Colonic mucosa (tissue), 4 donors: ENCODE measurements around the gene PPP1R12B. TPM values are rescaled to one million over a fixed set of nuclear protein-coding genes. Genes with fewer than 3 reads are reported as not detected.
"Not testable (repeated sequence)": the region's sequence is repeated elsewhere in the genome, so short reads cannot be mapped to it uniquely, and the experiment has no call there.

Experiments used
- DNase-seq: peaks from one replicate; pipeline ENCODE4 v3.0.0-alpha.2; 2020
- H3K27ac ChIP-seq: fragments of 200-600 bp; one replicate; pipeline ENCODE4 v1.8.0; 2021
- H3K27me3 ChIP-seq: fragments of 200-600 bp; one replicate; pipeline ENCODE4 v1.8.0; 2021
- H3K36me3 ChIP-seq: fragments of 200-600 bp; one replicate; pipeline ENCODE4 v1.8.0; 2021
- H3K4me1 ChIP-seq: fragments of 200-600 bp; one replicate; pipeline ENCODE4 v1.8.0; 2021; ENCODE audit warnings: mild to moderate bottlenecking
- H3K4me3 ChIP-seq: fragments of 200-600 bp; one replicate; pipeline ENCODE4 v1.8.0; 2021
- H3K9ac ChIP-seq, 2 donors: one replicate each; pipeline ENCODE4 v1.7.0; 2013; ENCODE audit warnings: control low read depth in 2 of 2, low read depth in 2 of 2, low read length in 2 of 2
- H3K9me3 ChIP-seq: fragments of 200-600 bp; one replicate; pipeline ENCODE4 v1.8.0; 2021
- CTCF ChIP-seq: fragments of 200-600 bp; IDR thresholded peaks from one replicate; pipeline ENCODE4 v1.8.0; 2022; ENCODE audit warnings: antibody characterized with exemption, mild to moderate bottlenecking
- intact Hi-C: fragments of 100-400 bp; cut with DNase I; formaldehyde crosslinking; loops from one replicate; pipeline ENCODE4 v1.14.1; 2022
- total RNA-seq, 2 donors: library from RNA; stranded (reverse); fragmentation: NEBNext Ultra II Directional in 1 of 2; extraction: Animal tissue kit (Norgen Biotek cat#: 25700) in 1 of 2; gene quantifications; one replicate each; pipeline ENCODE4 v1.2.1, GENCODE V29; 2021
- donor health status: healthy.
- donor health status: DM: no; HTN: no; CAD: no.
- donor health status: DM: no; HTN: no; CAD: no.

The PPP1R12B gene
- total RNA-seq, 2 donors from 2014 or later = 41.1 to 125 TPM

GRCh38 chr1:202420422-202421094 lies 72.1 kb downstream of the PPP1R12B start:
- DNase-seq, H3K4me3 ChIP-seq, H3K36me3 ChIP-seq, H3K9ac ChIP-seq, H3K27me3 ChIP-seq, H3K4me1 ChIP-seq, H3K27ac ChIP-seq, H3K9me3 ChIP-seq, intact Hi-C loops: not testable (repeated sequence)

- H3K4me1 ChIP-seq, H3K9ac ChIP-seq, intact Hi-C loops, H3K9me3 ChIP-seq, DNase-seq, H3K4me3 ChIP-seq, H3K27me3 ChIP-seq, H3K27ac ChIP-seq, H3K36me3 ChIP-seq: not testable (repeated sequence)
Observed at GRCh38 chr1:202422709-202423108, 74.2 kb downstream of the PPP1R12B start.

- H3K27me3 ChIP-seq, H3K36me3 ChIP-seq, H3K27ac ChIP-seq, H3K4me3 ChIP-seq, H3K9ac ChIP-seq, H3K9me3 ChIP-seq, H3K4me1 ChIP-seq, intact Hi-C loops, DNase-seq: not testable (repeated sequence)
Observed at GRCh38 chr1:202424260-202424659, 75.8 kb downstream of the PPP1R12B start.

GRCh38 chr1:202430111-202430510 lies 81.6 kb downstream of the PPP1R12B start:
- H3K9me3 ChIP-seq, intact Hi-C loops, H3K4me1 ChIP-seq, H3K27me3 ChIP-seq, H3K36me3 ChIP-seq, H3K27ac ChIP-seq, H3K9ac ChIP-seq, DNase-seq, H3K4me3 ChIP-seq: not testable (repeated sequence)

- intact Hi-C loops, H3K27me3 ChIP-seq, H3K9ac ChIP-seq, H3K4me1 ChIP-seq, H3K36me3 ChIP-seq, H3K9me3 ChIP-seq, H3K4me3 ChIP-seq, H3K27ac ChIP-seq, DNase-seq: not testable (repeated sequence)
Observed at GRCh38 chr1:202432338-202432737, 83.8 kb downstream of the PPP1R12B start.

GRCh38 chr1:202433155-202434043 lies 84.9 kb downstream of the PPP1R12B start:
- no peak for DNase-seq
- no peaks in the 10 kb centered on the region for H3K36me3 ChIP-seq
- intact Hi-C loops = no loop called here
- H3K9me3 ChIP-seq = no peaks in the 10 kb centered on the region
- no peak overlapping the region for H3K9ac ChIP-seq
- no peak overlapping the region for H3K4me3 ChIP-seq
- no peaks in the 10 kb centered on the region for H3K4me1 ChIP-seq
- no peak for TF ChIP-seq CTCF
- H3K27me3 ChIP-seq = no peaks in the 10 kb centered on the region
- H3K27ac ChIP-seq = no peak overlapping the region

- TF ChIP-seq CTCF = no peak
- Histone ChIP-seq H3K4me1 (no peaks in the 10 kb centered on the region), H3K27ac (no peak overlapping the region), H3K36me3 (no peaks in the 10 kb centered on the region), H3K9me3 (no peaks in the 10 kb centered on the region), H3K4me3 (no peak overlapping the region), H3K9ac (no peak overlapping the region), H3K27me3 (no peaks in the 10 kb centered on the region)
- intact Hi-C loops = no loop called here
- no peak for DNase-seq
Observed at GRCh38 chr1:202434059-202434458, 85.6 kb downstream of the PPP1R12B start.
